HepG2 (cell line): ENCODE results near the gene MUC6.

Experiments
- HDAC2 ChIP-seq: sonication (generic); formaldehyde crosslinking; IDR thresholded peaks from 2 replicates; pipeline ENCODE4 v1.4.0; 2020; ENCODE audit warnings: missing genetic modification reagents
- JDP2 ChIP-seq: sonication (generic); formaldehyde crosslinking; IDR thresholded peaks from 2 replicates; pipeline ENCODE4 v1.8.1; 2022; ENCODE audit warnings: missing genetic modification reagents, borderline replicate concordance
- PTBP1 ChIP-seq: fragments of 200-400 bp; formaldehyde crosslinking; IDR thresholded peaks from 2 replicates; pipeline ENCODE4 v1.6.1; 2018; ENCODE audit warnings: low read length, low read depth; ENCODE audit not compliant: poor library complexity, severe bottlenecking
- RAD51 ChIP-seq: fragments of 450-650 bp; IDR thresholded peaks from 2 replicates; pipeline ENCODE4 v1.6.1; 2016; ENCODE audit warnings: borderline replicate concordance
- SP4 ChIP-seq: sonication (generic); formaldehyde crosslinking; IDR thresholded peaks from 2 replicates; pipeline ENCODE4 v1.8.1; 2023; ENCODE audit warnings: mild to moderate bottlenecking, missing genetic modification reagents
- ZNF224 ChIP-seq: sonication (generic); formaldehyde crosslinking; IDR thresholded peaks from 2 replicates; pipeline ENCODE4 v1.5.0; 2020; ENCODE audit warnings: mild to moderate bottlenecking, missing genetic modification reagents
- ZNF24 ChIP-seq: fragments of 450-650 bp; IDR thresholded peaks from 2 replicates; pipeline ENCODE4 v1.6.1; 2017; ENCODE audit warnings: antibody characterized with exemption, mild to moderate bottlenecking
- ZSCAN22 ChIP-seq: sonication (generic); formaldehyde crosslinking; IDR thresholded peaks from 2 replicates; pipeline ENCODE4 v1.4.0; 2020; ENCODE audit warnings: mild to moderate bottlenecking, missing genetic modification reagents
- ZZZ3 ChIP-seq: sonication (generic); formaldehyde crosslinking; IDR thresholded peaks from 2 replicates; pipeline ENCODE4 v1.4.0; 2020; ENCODE audit warnings: missing genetic modification reagents, mild to moderate bottlenecking, borderline replicate concordance
- TF ChIP-seq, protein P1 (sequence below): IDR thresholded peaks from 2 replicates; pipeline ENCODE4 v1.6.1; 2012; ENCODE audit warnings: inconsistent platforms
- TF ChIP-seq, protein P2 (sequence below): sonication (generic); formaldehyde crosslinking; conservative IDR thresholded peaks from 2 replicates; pipeline ENCODE4 v1.8.0; 2022; ENCODE audit warnings: mild to moderate bottlenecking, moderate library complexity, missing genetic modification reagents
- TF ChIP-seq, protein P3 (sequence below): sonication (generic); formaldehyde crosslinking; IDR thresholded peaks from 2 replicates; pipeline ENCODE4 v1.8.1; 2023; ENCODE audit warnings: mild to moderate bottlenecking, missing genetic modification reagents

DNA sequence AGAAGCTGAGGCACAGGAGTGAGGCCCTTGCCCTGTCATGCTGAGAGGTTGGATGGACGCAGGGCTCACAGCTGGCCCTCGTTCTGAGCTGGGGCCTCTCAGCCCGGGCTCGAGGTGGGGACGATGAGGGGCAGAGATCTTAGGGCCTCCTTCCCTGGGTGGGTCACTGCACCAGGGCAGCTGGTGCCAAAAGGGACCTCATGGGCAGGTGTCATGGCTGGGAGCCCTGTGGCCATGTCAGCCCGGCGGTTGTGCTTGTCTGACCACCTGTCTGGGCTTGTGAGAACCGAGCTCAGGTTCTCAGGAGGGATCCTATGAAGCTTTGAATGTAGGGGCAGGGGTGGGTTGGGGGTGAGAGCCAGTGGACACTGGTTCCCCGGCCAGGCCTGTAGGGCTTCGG, 1.8 kb upstream of the MUC6 start:
- TF ChIP-seq ZNF224 (CRISPR knock-in tag), result no peak
- TF ChIP-seq, protein P1, sequence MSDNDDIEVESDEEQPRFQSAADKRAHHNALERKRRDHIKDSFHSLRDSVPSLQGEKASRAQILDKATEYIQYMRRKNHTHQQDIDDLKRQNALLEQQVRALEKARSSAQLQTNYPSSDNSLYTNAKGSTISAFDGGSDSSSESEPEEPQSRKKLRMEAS, result no peak
- no peak for TF ChIP-seq ZZZ3 (CRISPR knock-in tag)
- no peak for TF ChIP-seq JDP2 (CRISPR knock-in tag)
- TF ChIP-seq, protein P2, sequence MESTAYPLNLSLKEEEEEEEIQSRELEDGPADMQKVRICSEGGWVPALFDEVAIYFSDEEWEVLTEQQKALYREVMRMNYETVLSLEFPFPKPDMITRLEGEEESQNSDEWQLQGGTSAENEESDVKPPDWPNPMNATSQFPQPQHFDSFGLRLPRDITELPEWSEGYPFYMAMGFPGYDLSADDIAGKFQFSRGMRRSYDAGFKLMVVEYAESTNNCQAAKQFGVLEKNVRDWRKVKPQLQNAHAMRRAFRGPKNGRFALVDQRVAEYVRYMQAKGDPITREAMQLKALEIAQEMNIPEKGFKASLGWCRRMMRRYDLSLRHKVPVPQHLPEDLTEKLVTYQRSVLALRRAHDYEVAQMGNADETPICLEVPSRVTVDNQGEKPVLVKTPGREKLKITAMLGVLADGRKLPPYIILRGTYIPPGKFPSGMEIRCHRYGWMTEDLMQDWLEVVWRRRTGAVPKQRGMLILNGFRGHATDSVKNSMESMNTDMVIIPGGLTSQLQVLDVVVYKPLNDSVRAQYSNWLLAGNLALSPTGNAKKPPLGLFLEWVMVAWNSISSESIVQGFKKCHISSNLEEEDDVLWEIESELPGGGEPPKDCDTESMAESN (CRISPR knock-in tag), result no peak
- TF ChIP-seq ZNF24, result no peak
- TF ChIP-seq, protein P3, sequence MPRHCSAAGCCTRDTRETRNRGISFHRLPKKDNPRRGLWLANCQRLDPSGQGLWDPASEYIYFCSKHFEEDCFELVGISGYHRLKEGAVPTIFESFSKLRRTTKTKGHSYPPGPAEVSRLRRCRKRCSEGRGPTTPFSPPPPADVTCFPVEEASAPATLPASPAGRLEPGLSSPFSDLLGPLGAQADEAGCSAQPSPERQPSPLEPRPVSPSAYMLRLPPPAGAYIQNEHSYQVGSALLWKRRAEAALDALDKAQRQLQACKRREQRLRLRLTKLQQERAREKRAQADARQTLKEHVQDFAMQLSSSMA (CRISPR knock-in tag), result no peak
- no peak for TF ChIP-seq PTBP1
- no peak for TF ChIP-seq ZSCAN22 (CRISPR knock-in tag)
- no peak for TF ChIP-seq SP4
- TF ChIP-seq RAD51, result no peak
- TF ChIP-seq HDAC2 (CRISPR knock-in tag), result no peak
